Stomach (tissue), 4 donors: Measurements from ENCODE around the gene CREBRF.

ENCODE experiments used
- EP300 ChIP-seq: sonication (generic); formaldehyde crosslinking; IDR thresholded peaks from one replicate; pipeline ENCODE4 v1.6.1; 2017; ENCODE audit warnings: antibody characterized with exemption
- POLR2A ChIP-seq, 4 donors: fragments of 450-650 bp; IDR thresholded peaks; one replicate each; pipeline ENCODE4 v1.6.1; 2016; ENCODE audit warnings: antibody characterized with exemption in 4 of 4, control low read depth in 2 of 4, mild to moderate bottlenecking in 1 of 4, moderate library complexity in 1 of 4
- POLR2AphosphoS5 ChIP-seq, 3 donors: sonication (generic); formaldehyde crosslinking; IDR thresholded peaks; one replicate each; pipeline ENCODE4 v1.6.1; 2016; ENCODE audit warnings: antibody characterized with exemption in 3 of 3
- TF ChIP-seq, protein P1 (sequence below), 7 experiments: fragments of 450-650 bp in 4 of 7; fragments of 200-600 bp in 3 of 7; sonication (generic) in 3 of 7; IDR thresholded peaks; one replicate each; pipeline ENCODE4 v1.5.1; 2016 to 2019; ENCODE audit warnings: antibody characterized with exemption in 7 of 7, control low read depth in 2 of 7, mild to moderate bottlenecking in 1 of 7

DNA sequence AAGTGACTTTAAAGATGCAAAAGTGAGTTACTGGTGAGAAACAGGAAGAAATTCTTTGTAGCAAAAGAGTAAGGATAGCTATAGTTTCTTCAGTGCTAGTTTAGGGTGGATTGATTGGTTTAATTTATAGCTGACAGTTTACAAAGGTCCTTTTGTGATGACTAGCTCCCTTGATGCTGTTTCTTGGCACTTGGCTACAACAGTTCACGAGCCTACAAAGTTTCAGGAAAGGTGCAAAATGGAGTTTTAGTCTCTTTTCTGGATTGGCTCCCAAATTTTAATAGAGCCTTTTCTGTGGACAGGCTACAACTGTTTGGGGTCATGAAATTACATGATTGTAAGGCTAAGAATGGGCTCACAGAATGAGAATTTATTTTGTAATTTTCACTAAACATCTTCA lies 47.3 kb downstream of the CREBRF start:
- TF ChIP-seq, protein P1, sequence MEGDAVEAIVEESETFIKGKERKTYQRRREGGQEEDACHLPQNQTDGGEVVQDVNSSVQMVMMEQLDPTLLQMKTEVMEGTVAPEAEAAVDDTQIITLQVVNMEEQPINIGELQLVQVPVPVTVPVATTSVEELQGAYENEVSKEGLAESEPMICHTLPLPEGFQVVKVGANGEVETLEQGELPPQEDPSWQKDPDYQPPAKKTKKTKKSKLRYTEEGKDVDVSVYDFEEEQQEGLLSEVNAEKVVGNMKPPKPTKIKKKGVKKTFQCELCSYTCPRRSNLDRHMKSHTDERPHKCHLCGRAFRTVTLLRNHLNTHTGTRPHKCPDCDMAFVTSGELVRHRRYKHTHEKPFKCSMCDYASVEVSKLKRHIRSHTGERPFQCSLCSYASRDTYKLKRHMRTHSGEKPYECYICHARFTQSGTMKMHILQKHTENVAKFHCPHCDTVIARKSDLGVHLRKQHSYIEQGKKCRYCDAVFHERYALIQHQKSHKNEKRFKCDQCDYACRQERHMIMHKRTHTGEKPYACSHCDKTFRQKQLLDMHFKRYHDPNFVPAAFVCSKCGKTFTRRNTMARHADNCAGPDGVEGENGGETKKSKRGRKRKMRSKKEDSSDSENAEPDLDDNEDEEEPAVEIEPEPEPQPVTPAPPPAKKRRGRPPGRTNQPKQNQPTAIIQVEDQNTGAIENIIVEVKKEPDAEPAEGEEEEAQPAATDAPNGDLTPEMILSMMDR (IDR thresholded peaks at IDR 0.05): no peak
- TF ChIP-seq POLR2AphosphoS5 (IDR thresholded peaks at IDR 0.05) (no peak), POLR2A (IDR thresholded peaks at IDR 0.05) (no peak), EP300 (no peak)
